GM21528 (cell line): ENCODE measurements around the gene ARID4A.
"Not testable (repeated sequence)": the region's sequence is repeated elsewhere in the genome, so short reads cannot be mapped to it uniquely, and the experiment has no call there.

Experiments used
- ATAC-seq: cut with Tn5 transposase; IDR thresholded peaks from one replicate; pipeline ENCODE4 v1.9.1; 2021; ENCODE audit warnings: mild to moderate bottlenecking, moderate library complexity; ENCODE audit not compliant: unreplicated experiment, low FRiP score

Gene ARID4A

DNA sequence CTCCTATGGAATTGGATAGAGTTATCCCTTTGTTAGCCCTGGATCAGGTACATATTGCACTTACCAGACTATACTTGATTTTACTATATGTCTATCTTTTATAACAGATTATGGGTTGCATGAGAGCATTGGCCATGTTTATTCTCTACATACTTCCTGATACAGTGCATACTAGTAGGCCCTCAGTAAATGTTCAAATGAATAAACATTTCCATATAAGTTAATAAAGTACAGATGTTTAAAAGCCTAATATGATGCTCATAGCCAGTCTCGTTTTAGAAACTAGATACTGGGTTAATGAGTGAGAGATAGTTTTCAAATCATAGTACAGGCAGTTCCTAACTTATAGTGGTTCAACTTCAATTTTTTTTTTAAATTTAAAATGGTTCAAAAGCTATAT, 57.9 kb downstream of the ARID4A start:
- no peak for ATAC-seq

- ATAC-seq: not testable (repeated sequence)
Measured at GRCh38 chr14:58362272-58362671, 63.9 kb downstream of the ARID4A start.

DNA sequence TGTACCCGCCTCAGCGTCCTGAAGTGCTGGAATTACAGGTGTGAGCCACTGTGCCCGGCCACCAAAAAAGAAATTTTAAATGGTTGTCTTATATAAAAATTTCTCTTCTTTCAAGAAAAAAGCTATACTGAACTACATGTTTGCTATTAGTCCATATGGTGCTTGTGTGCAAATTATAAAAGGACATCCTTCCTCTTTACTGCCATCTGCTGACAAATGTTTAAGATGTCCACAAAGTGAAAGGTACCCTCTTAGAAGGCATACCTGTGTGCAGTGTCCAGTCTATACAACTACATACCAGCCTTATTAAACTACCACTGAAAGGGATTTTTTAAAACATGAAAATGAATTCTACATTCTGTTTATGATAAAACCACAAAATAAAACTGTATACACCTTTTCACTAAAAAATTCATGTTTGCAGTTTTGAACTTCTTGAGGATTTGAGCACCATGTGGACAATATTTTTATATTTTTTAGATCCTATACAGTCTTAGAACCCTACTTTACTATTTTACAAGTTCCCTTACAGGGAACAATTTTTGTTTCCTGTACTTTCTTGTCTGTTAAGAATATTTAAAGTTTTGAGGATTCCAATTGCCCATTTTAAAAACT, 64.5 kb downstream of the ARID4A start:
- ATAC-seq: no peak

GRCh38 chr14:58364316-58364715, 66.0 kb downstream of the ARID4A start:
- no peak for ATAC-seq

DNA sequence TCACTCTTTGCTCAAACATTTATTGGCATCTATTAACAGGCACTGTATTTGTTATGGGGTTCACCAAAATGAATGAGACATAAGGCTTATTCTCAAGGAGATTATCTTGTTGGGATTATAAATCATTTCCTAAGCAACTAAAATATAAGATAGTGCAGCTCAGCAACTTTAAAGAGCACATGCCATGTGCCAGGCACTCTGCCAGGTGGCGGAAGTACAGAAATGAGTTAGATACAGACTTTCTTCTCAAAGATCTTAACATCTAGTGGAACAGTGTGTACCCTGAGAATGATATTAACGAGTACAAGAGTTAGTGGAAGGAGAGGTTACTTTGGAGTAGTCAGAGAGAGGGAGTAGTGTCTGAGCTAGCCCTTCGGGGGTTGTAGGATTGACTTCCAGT, 68.9 kb downstream of the ARID4A start:
- ATAC-seq: no peak

DNA sequence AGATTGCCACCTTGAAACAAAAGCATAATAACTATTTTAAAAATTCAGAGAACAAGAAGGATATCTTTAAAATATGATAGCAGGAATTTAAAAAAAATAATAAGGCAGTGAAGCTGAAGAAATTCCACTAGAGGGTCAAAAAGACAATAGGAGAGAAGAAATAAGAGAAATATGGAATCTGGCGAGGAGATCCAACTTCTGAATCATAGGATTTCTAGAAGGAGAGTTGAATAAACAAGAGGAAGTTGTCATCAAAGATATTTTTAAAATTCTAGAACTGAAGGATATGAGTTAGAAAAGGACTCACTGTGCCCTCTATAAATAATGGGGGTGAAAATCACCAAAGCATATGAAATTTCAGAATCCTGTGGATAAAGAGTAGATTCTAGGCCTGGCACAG, 70.6 kb downstream of the ARID4A start:
- no peak for ATAC-seq

DNA sequence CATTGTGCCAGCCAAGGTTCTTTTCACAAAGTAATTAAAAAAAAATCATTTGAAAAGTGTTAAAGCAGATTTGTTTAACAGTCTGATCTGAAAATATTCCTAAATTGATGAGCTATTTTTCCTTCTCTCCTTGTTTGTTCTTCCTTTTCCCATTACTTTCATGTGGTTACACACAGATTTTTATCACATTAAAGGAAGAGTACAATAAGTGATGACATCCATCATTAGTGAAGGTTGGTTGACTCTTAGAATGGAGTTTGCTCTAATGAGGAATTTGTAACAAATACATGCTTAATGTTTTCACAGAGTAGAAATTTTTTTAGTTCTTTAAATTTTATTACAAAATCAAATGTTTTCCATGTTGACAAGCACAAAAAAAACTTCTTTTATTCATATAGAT, 78.4 kb downstream of the ARID4A start:
- no peak for ATAC-seq

DNA sequence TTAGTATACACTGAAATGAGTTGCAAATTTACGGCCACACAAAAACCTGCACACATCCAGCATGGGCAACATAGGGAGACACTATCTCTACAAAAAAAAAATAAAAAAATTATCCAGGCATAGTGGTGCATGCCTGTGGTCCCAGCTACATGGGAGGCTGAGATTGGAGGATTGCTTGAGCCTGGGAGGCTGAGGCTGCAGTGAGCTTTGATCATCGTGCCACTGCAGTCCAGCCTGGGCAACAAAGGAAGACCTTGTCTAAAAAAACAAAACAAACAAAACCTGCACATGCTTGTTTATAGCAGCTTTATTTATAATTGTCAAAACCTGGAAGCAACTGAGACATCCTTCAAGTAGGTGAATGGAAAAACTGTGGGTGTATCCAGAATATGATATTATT, 92.5 kb downstream of the ARID4A start:
- ATAC-seq: no peak

DNA sequence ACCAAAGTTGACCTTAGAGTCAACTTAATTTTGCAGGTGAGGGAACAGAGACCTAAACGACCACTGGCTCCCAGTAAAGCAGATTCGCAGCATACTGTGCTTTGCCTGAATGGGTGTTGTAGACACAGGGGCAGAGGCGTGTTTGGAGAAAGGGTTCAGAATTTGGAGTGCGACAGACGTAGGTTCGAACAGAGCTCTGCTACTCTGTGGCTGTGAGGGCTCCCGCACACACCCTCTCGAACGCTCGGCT, 97.1 kb downstream of the ARID4A start:
- ATAC-seq: no peak

DNA sequence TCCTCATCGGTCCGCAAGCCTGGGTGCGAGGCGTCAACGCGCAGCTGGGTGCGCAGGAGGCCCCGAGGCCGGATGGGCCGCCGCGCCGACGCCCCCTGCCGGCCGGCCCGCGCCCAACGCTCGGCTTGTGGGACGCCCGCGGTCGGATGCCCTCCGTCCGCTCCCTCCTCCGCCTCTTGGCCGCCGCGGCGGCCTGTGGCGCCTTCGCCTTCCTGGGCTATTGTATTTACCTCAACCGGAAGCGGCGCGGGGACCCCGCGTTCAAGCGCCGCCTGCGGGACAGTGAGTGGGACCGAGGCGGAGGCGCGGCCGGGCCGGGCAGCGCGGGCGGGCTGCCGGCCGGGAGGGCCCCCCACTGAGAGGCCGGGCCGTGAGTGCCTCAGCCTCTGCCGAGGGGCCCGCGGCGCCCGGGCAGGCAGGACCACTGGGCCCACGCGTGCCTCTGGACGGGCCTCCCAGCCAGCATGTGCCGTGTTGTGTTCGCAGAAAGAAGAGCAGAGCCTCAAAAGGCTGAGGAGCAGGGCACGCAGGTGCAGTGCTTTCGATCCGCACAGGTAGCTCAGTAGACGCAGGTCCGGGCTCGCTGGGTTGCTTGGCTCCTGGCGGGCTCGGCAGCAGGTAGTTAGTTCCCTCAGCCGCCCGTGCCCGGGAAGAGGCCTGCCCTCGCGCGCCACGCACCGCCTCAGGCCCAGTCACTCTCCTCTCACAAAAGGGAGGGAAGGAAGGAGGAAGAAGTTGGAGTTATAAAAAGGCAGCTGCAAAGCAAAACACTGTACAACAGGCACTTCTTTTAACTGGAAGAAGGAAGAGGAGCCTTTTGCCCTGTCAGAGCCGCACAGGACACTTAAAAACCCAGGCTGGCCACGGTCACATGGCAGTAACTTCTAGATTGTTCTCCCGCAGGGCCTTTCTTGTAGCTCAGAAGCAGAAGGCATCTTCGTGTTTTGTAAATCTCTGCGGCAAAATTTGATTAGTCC, 97.7 kb downstream of the ARID4A start, which contains the start of gene TOMM20L:
TOMM20L (plus strand) TSS at position 119 of the 977 bp plus-strand sequence; CDS start at position 147, 28 bp downstream.
- ATAC-seq: peak; percentile 96

DNA sequence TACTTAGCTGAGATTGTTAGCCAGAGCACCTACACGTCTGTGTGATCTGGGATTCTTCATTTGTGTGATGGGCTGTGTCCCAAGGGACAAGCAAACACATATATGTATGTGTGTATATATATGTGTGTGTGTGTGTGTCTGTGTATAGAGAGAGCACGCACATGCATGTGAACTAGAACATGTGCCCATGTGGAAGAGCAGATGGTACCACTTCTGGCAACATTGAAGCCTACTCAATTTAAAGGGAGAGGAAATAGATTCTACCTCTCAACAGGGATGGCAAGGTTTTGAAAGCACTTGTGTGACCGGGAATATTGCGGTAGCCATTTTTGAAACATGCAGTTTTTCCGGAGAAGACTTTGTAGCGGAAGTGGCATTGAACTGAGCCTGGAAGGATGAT, 98.8 kb downstream of the ARID4A start:
- ATAC-seq: no peak

DNA sequence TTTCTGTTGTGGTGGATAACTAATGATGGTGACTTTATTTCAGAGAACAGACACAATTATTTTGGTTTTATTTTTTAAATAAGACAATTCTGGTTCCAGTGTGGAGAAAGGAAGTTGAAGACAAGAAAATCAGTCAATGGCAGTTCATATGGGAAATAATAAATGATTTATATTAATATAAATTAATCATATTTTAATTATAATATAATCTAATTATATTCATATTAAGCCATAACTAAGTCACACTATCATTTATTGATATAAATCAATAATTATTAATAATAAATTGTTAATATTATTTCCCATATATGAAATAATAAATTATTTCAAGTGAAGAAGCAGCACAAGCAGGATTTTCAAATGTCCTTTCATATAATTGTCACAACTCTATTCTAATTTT, 100.1 kb downstream of the ARID4A start:
- ATAC-seq: no peak

GRCh38 chr14:58398895-58399294, 100.5 kb downstream of the ARID4A start:
- ATAC-seq: no peak

DNA sequence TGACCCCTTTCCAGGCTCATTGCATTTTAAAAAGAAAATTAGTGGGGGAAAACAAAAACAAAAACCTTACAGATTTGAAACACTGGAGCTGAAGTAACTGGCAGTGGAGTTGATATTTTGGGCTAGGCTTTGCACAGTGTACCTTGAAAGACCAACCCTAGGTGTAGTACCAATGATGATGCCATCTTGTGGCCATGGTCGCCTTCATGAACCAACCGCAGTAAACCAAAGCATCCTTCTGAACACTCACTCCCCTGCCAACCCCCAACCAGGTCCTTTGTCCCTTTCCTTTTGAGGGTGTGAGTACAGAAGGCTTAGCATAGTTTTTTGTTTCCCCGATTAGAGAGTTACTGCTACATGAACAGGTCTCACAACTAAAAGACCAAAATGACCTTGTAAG, 103.2 kb downstream of the ARID4A start:
- ATAC-seq: no peak

DNA sequence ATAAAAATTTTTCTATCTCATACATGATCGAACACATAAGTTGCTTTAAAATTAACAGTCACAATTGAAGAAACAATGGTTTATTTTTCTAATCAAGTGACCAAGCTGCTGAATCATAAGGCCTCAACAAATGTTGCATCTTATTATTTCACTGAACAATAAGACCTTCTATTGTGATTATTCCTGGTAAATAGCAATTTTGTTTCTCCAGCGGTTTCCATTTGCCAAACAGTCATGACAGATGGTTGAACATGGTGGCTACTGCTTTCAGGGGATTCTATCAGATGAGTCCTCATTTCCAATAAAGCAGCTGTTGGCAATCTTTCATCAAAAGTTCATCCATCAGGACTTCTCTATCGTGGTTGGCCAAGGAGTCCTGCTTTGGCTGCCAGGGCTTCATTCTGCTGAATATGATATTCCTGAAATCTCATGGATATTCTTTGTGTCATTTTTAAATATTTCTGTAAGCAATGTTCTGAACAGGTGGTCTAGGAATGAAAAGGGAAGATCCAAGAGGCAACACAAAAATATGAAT, 110.4 kb downstream of the ARID4A start:
- no peak for ATAC-seq

- ATAC-seq: no peak
Measured at GRCh38 chr14:58414845-58415244, 116.5 kb downstream of the ARID4A start.

GRCh38 chr14:58415636-58416547, 117.5 kb downstream of the ARID4A start:
- ATAC-seq: no peak

DNA sequence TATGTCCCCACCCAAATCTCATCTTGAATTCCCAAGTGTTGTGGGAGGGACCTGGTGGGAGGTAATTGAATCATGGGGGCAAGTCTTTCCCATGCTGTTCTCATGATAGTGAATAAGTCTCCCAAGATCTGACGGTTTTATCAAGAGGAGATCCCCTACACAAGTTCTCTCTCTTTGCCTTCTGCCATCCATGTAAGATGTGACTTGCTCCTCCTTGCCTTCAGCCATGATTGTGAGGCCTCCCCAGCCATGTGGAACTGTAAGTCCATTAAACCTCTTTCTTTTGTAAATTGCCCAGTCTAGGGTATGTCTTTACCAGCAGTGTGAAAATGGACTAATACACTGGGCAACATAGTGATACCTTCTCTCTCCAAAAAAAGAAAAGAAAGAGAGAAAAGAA, 118.6 kb downstream of the ARID4A start:
- ATAC-seq: not testable (repeated sequence)
